ENCODE data around the gene ACKR2.

The ACKR2 gene

GRCh38 chr3:42847731-42848130 lies 38.5 kb downstream of the ACKR2 start:
- Histone ChIP-seq H3K27me3 (ENCODE audit: low read depth) (peaks cover 32% of the 10 kb centered on the region), H3K4me3 (no peak overlapping the region), H3K9me3 (no peaks in the 10 kb centered on the region), H3K4me1 (no peaks in the 10 kb centered on the region), H3K36me3 (replicated peaks) (no peaks in the 10 kb centered on the region)
- in situ Hi-C loops (cut with MboI; ENCODE audit: low sequenced_read_pairs) = no loop called here
- DNase-seq (ENCODE audit: low spot score in 2 of 2) = no peak

GRCh38 chr3:42849017-42849416 lies 39.8 kb downstream of the ACKR2 start:
- H3K4me3 ChIP-seq = no peak overlapping the region
- peaks cover 33% of the 10 kb centered on the region for H3K27me3 ChIP-seq (ENCODE audit: low read depth)
- no peaks in the 10 kb centered on the region for H3K36me3 ChIP-seq (replicated peaks)
- no peaks in the 10 kb centered on the region for H3K4me1 ChIP-seq
- in situ Hi-C loops (cut with MboI; ENCODE audit: low sequenced_read_pairs) = no loop called here
- DNase-seq (ENCODE audit: low spot score in 2 of 2) = no peak
- H3K9me3 ChIP-seq = no peaks in the 10 kb centered on the region

- Histone ChIP-seq H3K27me3 (ENCODE audit: low read depth) (peaks cover 30% of the 10 kb centered on the region), H3K4me3 (no peak overlapping the region), H3K9me3 (no peaks in the 10 kb centered on the region), H3K4me1 (no peaks in the 10 kb centered on the region), H3K36me3 (replicated peaks) (no peaks in the 10 kb centered on the region)
- in situ Hi-C loops (cut with MboI; ENCODE audit: low sequenced_read_pairs) = loop anchor here (25.0 kb wide), 1 partner anchor 613 kb away; no protein-coding TSS in a partner anchor
- DNase-seq (ENCODE audit: low spot score in 2 of 2) = no peak
Measured at GRCh38 chr3:42850263-42850662, 41.0 kb downstream of the ACKR2 start.

- no peak for DNase-seq (ENCODE audit: low spot score in 2 of 2)
- Histone ChIP-seq H3K27me3 (ENCODE audit: low read depth) (peaks cover 30% of the 10 kb centered on the region), H3K9me3 (no peaks in the 10 kb centered on the region), H3K36me3 (replicated peaks) (no peaks in the 10 kb centered on the region), H3K4me3 (no peak overlapping the region), H3K4me1 (no peaks in the 10 kb centered on the region)
- in situ Hi-C loops (cut with MboI; ENCODE audit: low sequenced_read_pairs) = loop anchor here (25.0 kb wide), 1 partner anchor 614 kb away; no protein-coding TSS in a partner anchor
Measured at GRCh38 chr3:42851228-42851834, 42.1 kb downstream of the ACKR2 start.

GRCh38 chr3:42852441-42852840 lies 43.2 kb downstream of the ACKR2 start:
- Histone ChIP-seq H3K4me3 (no peak overlapping the region), H3K36me3 (replicated peaks) (no peaks in the 10 kb centered on the region), H3K4me1 (no peaks in the 10 kb centered on the region), H3K27me3 (ENCODE audit: low read depth) (peaks cover 23% of the 10 kb centered on the region), H3K9me3 (no peaks in the 10 kb centered on the region)
- no peak for DNase-seq (ENCODE audit: low spot score in 2 of 2)
- in situ Hi-C loops (cut with MboI; ENCODE audit: low sequenced_read_pairs) = loop anchor here (25.0 kb wide), 1 partner anchor 615 kb away; no protein-coding TSS in a partner anchor

- Histone ChIP-seq H3K27me3 (ENCODE audit: low read depth) (peaks cover 23% of the 10 kb centered on the region), H3K4me1 (no peaks in the 10 kb centered on the region), H3K36me3 (replicated peaks) (no peaks in the 10 kb centered on the region), H3K9me3 (no peaks in the 10 kb centered on the region), H3K4me3 (no peak overlapping the region)
- in situ Hi-C loops (cut with MboI; ENCODE audit: low sequenced_read_pairs) = loop anchor here (25.0 kb wide), 1 partner anchor 616 kb away; no protein-coding TSS in a partner anchor
- DNase-seq (ENCODE audit: low spot score in 2 of 2) = no peak
Measured at GRCh38 chr3:42853056-42853455, 43.8 kb downstream of the ACKR2 start.

- no peak for DNase-seq (ENCODE audit: low spot score in 2 of 2)
- Histone ChIP-seq H3K36me3 (replicated peaks) (no peaks in the 10 kb centered on the region), H3K4me1 (no peaks in the 10 kb centered on the region), H3K9me3 (no peaks in the 10 kb centered on the region), H3K4me3 (no peak overlapping the region), H3K27me3 (ENCODE audit: low read depth) (peaks cover 20% of the 10 kb centered on the region)
- in situ Hi-C loops (cut with MboI; ENCODE audit: low sequenced_read_pairs) = loop anchor here (25.0 kb wide), 1 partner anchor 617 kb away; no protein-coding TSS in a partner anchor
Measured at GRCh38 chr3:42853739-42854302, 44.6 kb downstream of the ACKR2 start.

- no peaks in the 10 kb centered on the region for H3K9me3 ChIP-seq
- H3K36me3 ChIP-seq (replicated peaks) = no peaks in the 10 kb centered on the region
- no peak for DNase-seq (ENCODE audit: low spot score in 2 of 2)
- H3K4me1 ChIP-seq = no peaks in the 10 kb centered on the region
- H3K4me3 ChIP-seq = no peak overlapping the region
- in situ Hi-C loops (cut with MboI; ENCODE audit: low sequenced_read_pairs) = loop anchor here (25.0 kb wide), 1 partner anchor 618 kb away; no protein-coding TSS in a partner anchor
- peaks cover 20% of the 10 kb centered on the region for H3K27me3 ChIP-seq (ENCODE audit: low read depth)
Measured at GRCh38 chr3:42855219-42855546, 45.9 kb downstream of the ACKR2 start.

GRCh38 chr3:42855547-42856380 lies 46.5 kb downstream of the ACKR2 start:
- Histone ChIP-seq H3K4me1 (no peaks in the 10 kb centered on the region), H3K9me3 (no peaks in the 10 kb centered on the region), H3K4me3 (no peak overlapping the region), H3K27me3 (ENCODE audit: low read depth) (peaks cover 14% of the 10 kb centered on the region), H3K36me3 (replicated peaks) (no peaks in the 10 kb centered on the region)
- in situ Hi-C loops (cut with MboI; ENCODE audit: low sequenced_read_pairs) = loop anchor here (25.0 kb wide), 1 partner anchor 618 kb away; no protein-coding TSS in a partner anchor
- DNase-seq (ENCODE audit: low spot score in 2 of 2) = no peak

- H3K4me3 ChIP-seq = no peak overlapping the region
- H3K36me3 ChIP-seq (replicated peaks) = no peaks in the 10 kb centered on the region
- in situ Hi-C loops (cut with MboI; ENCODE audit: low sequenced_read_pairs) = loop anchor here (25.0 kb wide), 1 partner anchor 619 kb away; no protein-coding TSS in a partner anchor
- H3K27me3 ChIP-seq (ENCODE audit: low read depth) = peaks cover 7% of the 10 kb centered on the region
- no peaks in the 10 kb centered on the region for H3K4me1 ChIP-seq
- DNase-seq (ENCODE audit: low spot score in 2 of 2) = no peak
- H3K9me3 ChIP-seq = no peaks in the 10 kb centered on the region
Measured at GRCh38 chr3:42856544-42856943, 47.3 kb downstream of the ACKR2 start.

- in situ Hi-C loops (cut with MboI; ENCODE audit: low sequenced_read_pairs) = loop anchor here (25.0 kb wide), 1 partner anchor 627 kb away; no protein-coding TSS in a partner anchor
- DNase-seq (ENCODE audit: low spot score in 2 of 2) = no peak
Measured at GRCh38 chr3:42864321-42864950, 55.2 kb downstream of the ACKR2 start.

GRCh38 chr3:42865256-42865655 lies 56.0 kb downstream of the ACKR2 start:
- Histone ChIP-seq H3K27me3 (ENCODE audit: low read depth) (no peaks in the 10 kb centered on the region), H3K9me3 (no peaks in the 10 kb centered on the region), H3K4me1 (no peaks in the 10 kb centered on the region), H3K36me3 (replicated peaks) (no peaks in the 10 kb centered on the region), H3K4me3 (no peak overlapping the region)
- in situ Hi-C loops (cut with MboI; ENCODE audit: low sequenced_read_pairs) = loop anchor here (25.0 kb wide), 1 partner anchor 628 kb away; no protein-coding TSS in a partner anchor
- DNase-seq (ENCODE audit: low spot score in 2 of 2) = no peak

More at GRCh38 chr3:42864321-42864950, 55.2 kb downstream of the ACKR2 start:
- Histone ChIP-seq H3K4me3 (no peak overlapping the region), H3K4me1 (no peaks in the 10 kb centered on the region), H3K36me3 (replicated peaks) (no peaks in the 10 kb centered on the region), H3K9me3 (no peaks in the 10 kb centered on the region), H3K27me3 (ENCODE audit: low read depth) (no peaks in the 10 kb centered on the region)

- in situ Hi-C loops (cut with MboI; ENCODE audit: low sequenced_read_pairs) = loop anchor here (25.0 kb wide), 1 partner anchor 630 kb away; no protein-coding TSS in a partner anchor
- Histone ChIP-seq H3K4me3 (no peak overlapping the region), H3K4me1 (no peaks in the 10 kb centered on the region), H3K9me3 (no peaks in the 10 kb centered on the region), H3K36me3 (replicated peaks) (no peaks in the 10 kb centered on the region), H3K27me3 (ENCODE audit: low read depth) (no peaks in the 10 kb centered on the region)
- no peak for DNase-seq (ENCODE audit: low spot score in 2 of 2)
Measured at GRCh38 chr3:42867138-42867537, 57.9 kb downstream of the ACKR2 start.

Data from HAP-1 (cell line).